Progenitor cell of endocrine pancreas (in vitro differentiated cells): ENCODE measurements around the gene HEG1. TPM values are rescaled to one million over a fixed set of nuclear protein-coding genes. Genes with fewer than 3 reads are reported as not detected.
A peak's percentile ranks its signal among the peaks of the same experiment; 100 is the strongest.

Experiments used
- DNase-seq: peaks from one replicate; pipeline ENCODE4 v3.0.0; 2021; ENCODE audit warnings: low spot score; ENCODE audit not compliant: unreplicated experiment
- H3K27ac Mint-ChIP-seq: 2 replicates; pipeline ENCODE4 v1.8.0; 2021; ENCODE audit warnings: mild to moderate bottlenecking, moderate library complexity, mixed read lengths
- H3K27me3 Mint-ChIP-seq: 2 replicates; pipeline ENCODE4 v1.8.0; 2021; ENCODE audit warnings: mixed read lengths
- H3K36me3 Mint-ChIP-seq: 2 replicates; pipeline ENCODE4 v1.8.0; 2022; ENCODE audit warnings: mixed read lengths; ENCODE audit not compliant: insufficient read depth
- H3K4me1 Mint-ChIP-seq: 2 replicates; pipeline ENCODE4 v1.8.0; 2021; ENCODE audit warnings: low read depth, mixed read lengths
- H3K4me3 Mint-ChIP-seq: 2 replicates; pipeline ENCODE4 v1.8.0; 2021; ENCODE audit warnings: low read depth, mild to moderate bottlenecking, moderate library complexity, mixed read lengths
- H3K9me3 Mint-ChIP-seq: 2 replicates; pipeline ENCODE4 v1.8.0; 2021; ENCODE audit warnings: low read depth, mixed read lengths
- CTCF ChIP-seq: fragments of 200-600 bp; sonication (generic); IDR thresholded peaks from one replicate; pipeline ENCODE4 v1.5.0; 2021; ENCODE audit warnings: antibody characterized with exemption, mild to moderate bottlenecking; ENCODE audit not compliant: unreplicated experiment
- long read RNA-seq: library from polyadenylated mRNA; unstranded; transcript quantifications from one replicate; pipeline ENCODE4 v2.0.0, GENCODE V29; 2020
- total RNA-seq: library from RNA; stranded (reverse); gene quantifications from 2 replicates; pipeline ENCODE4 v1.2.1, GENCODE V29; 2021

HEG1 gene
- total RNA-seq: 4.1 and 7.2 TPM in 2 replicates
- long read RNA-seq, partial matches to known transcripts: 0 of 1 reads
- long read RNA-seq, other reads (novel, unspliced or antisense): 1 of 1 reads

GRCh38 chr3:125055913-125056745 is at the start of gene HEG1:
HEG1 (minus strand) TSS chr3:125055997; CDS start chr3:125055890, 107 bp downstream.
- Mint-ChIP-seq H3K9me3 (no peaks in the 10 kb centered on the region), H3K27ac (peak within 1 kb of the TSS; percentile 6), H3K36me3 (no peaks in the 10 kb centered on the region), H3K4me1 (peaks cover 16% of the 10 kb centered on the region), H3K4me3 (peak within 1 kb of the TSS; percentile 73), H3K27me3 (peaks cover 76% of the 10 kb centered on the region)
- peak; percentile 41 for DNase-seq
- TF ChIP-seq CTCF: no peak

GRCh38 chr3:125105116-125105515 is 49.3 kb upstream of the HEG1 start:
- Mint-ChIP-seq H3K27ac (no peak overlapping the region), H3K27me3 (no peaks in the 10 kb centered on the region), H3K9me3 (peaks cover 7% of the 10 kb centered on the region), H3K4me1 (no peaks in the 10 kb centered on the region), H3K4me3 (no peak overlapping the region), H3K36me3 (peaks cover 2% of the 10 kb centered on the region)
- no peak for TF ChIP-seq CTCF
- DNase-seq: no peak

- H3K36me3 Mint-ChIP-seq: peaks cover 4% of the 10 kb centered on the region
- peaks cover 7% of the 10 kb centered on the region for H3K9me3 Mint-ChIP-seq
- H3K4me3 Mint-ChIP-seq: no peak overlapping the region
Measured at GRCh38 chr3:125104639-125105038, 48.8 kb upstream of the HEG1 start.

GRCh38 chr3:125103406-125103805 is 47.6 kb upstream of the HEG1 start:
- Mint-ChIP-seq H3K27me3 (no peaks in the 10 kb centered on the region), H3K36me3 (peaks cover 4% of the 10 kb centered on the region), H3K9me3 (peaks cover 7% of the 10 kb centered on the region), H3K27ac (no peak overlapping the region), H3K4me1 (no peaks in the 10 kb centered on the region), H3K4me3 (no peak overlapping the region)
- DNase-seq: no peak
- TF ChIP-seq CTCF: no peak

More at GRCh38 chr3:125104639-125105038, 48.8 kb upstream of the HEG1 start:
- no peak for DNase-seq
- Mint-ChIP-seq H3K27me3 (no peaks in the 10 kb centered on the region), H3K4me1 (no peaks in the 10 kb centered on the region), H3K27ac (no peak overlapping the region)
- TF ChIP-seq CTCF: no peak

- H3K4me1 Mint-ChIP-seq: no peaks in the 10 kb centered on the region
- H3K4me3 Mint-ChIP-seq: no peak overlapping the region
- H3K27me3 Mint-ChIP-seq: no peaks in the 10 kb centered on the region
- H3K9me3 Mint-ChIP-seq: peaks cover 7% of the 10 kb centered on the region
- DNase-seq: no peak
- peaks cover 4% of the 10 kb centered on the region for H3K36me3 Mint-ChIP-seq
- no peak overlapping the region for H3K27ac Mint-ChIP-seq
- no peak for TF ChIP-seq CTCF
Measured at GRCh38 chr3:125102470-125102869, 46.7 kb upstream of the HEG1 start.
